Progenitor cell of endocrine pancreas (in vitro differentiated cells): ENCODE data around the gene REEP5. TPM values are rescaled to one million over a fixed set of nuclear protein-coding genes. Genes with fewer than 3 reads are reported as not detected.

Experiments
- DNase-seq: peaks from one replicate; pipeline ENCODE4 v3.0.0; 2021; ENCODE audit warnings: low spot score; ENCODE audit not compliant: unreplicated experiment
- H3K27ac Mint-ChIP-seq: 2 replicates; pipeline ENCODE4 v1.8.0; 2021; ENCODE audit warnings: mild to moderate bottlenecking, moderate library complexity, mixed read lengths
- H3K27me3 Mint-ChIP-seq: 2 replicates; pipeline ENCODE4 v1.8.0; 2021; ENCODE audit warnings: mixed read lengths
- H3K36me3 Mint-ChIP-seq: 2 replicates; pipeline ENCODE4 v1.8.0; 2022; ENCODE audit warnings: mixed read lengths; ENCODE audit not compliant: insufficient read depth
- H3K4me1 Mint-ChIP-seq: 2 replicates; pipeline ENCODE4 v1.8.0; 2021; ENCODE audit warnings: low read depth, mixed read lengths
- H3K4me3 Mint-ChIP-seq: 2 replicates; pipeline ENCODE4 v1.8.0; 2021; ENCODE audit warnings: low read depth, mild to moderate bottlenecking, moderate library complexity, mixed read lengths
- H3K9me3 Mint-ChIP-seq: 2 replicates; pipeline ENCODE4 v1.8.0; 2021; ENCODE audit warnings: low read depth, mixed read lengths
- total RNA-seq: library from RNA; stranded (reverse); gene quantifications from 2 replicates; pipeline ENCODE4 v1.2.1, GENCODE V29; 2021
- TF ChIP-seq, protein P1 (sequence below): fragments of 200-600 bp; sonication (generic); IDR thresholded peaks from one replicate; pipeline ENCODE4 v1.5.0; 2021; ENCODE audit warnings: antibody characterized with exemption, mild to moderate bottlenecking; ENCODE audit not compliant: unreplicated experiment

Gene REEP5
- total RNA-seq, 1 donor from 2014 or later = 33.8 TPM

DNA sequence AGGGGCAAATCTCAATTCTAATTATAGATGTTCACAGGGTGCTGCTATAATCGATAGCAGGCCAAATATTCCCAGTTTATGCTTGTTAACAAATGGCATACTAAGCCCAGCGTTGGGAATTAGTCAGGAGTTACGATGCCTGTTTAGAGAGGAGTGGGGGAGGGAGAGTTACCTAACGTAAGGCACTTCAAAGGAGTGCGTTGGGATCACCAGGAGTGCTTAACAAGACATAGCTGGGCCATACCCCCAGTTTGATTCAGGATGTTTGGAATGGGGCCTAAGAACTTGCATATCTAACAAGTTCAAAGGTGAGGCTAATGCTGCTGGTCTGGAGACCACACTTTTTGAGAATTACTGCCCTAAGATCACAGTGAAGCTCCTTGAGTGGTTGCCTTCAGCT is 75.5 kb downstream of the REEP5 start:
- Mint-ChIP-seq H3K4me1 (peaks cover 15% of the 10 kb centered on the region), H3K9me3 (peaks cover 3% of the 10 kb centered on the region), H3K27me3 (no peaks in the 10 kb centered on the region), H3K27ac (no peak overlapping the region), H3K36me3 (peaks cover 16% of the 10 kb centered on the region), H3K4me3 (no peak overlapping the region)
- no peak for DNase-seq
- TF ChIP-seq, protein P1, sequence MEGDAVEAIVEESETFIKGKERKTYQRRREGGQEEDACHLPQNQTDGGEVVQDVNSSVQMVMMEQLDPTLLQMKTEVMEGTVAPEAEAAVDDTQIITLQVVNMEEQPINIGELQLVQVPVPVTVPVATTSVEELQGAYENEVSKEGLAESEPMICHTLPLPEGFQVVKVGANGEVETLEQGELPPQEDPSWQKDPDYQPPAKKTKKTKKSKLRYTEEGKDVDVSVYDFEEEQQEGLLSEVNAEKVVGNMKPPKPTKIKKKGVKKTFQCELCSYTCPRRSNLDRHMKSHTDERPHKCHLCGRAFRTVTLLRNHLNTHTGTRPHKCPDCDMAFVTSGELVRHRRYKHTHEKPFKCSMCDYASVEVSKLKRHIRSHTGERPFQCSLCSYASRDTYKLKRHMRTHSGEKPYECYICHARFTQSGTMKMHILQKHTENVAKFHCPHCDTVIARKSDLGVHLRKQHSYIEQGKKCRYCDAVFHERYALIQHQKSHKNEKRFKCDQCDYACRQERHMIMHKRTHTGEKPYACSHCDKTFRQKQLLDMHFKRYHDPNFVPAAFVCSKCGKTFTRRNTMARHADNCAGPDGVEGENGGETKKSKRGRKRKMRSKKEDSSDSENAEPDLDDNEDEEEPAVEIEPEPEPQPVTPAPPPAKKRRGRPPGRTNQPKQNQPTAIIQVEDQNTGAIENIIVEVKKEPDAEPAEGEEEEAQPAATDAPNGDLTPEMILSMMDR = no peak

DNA sequence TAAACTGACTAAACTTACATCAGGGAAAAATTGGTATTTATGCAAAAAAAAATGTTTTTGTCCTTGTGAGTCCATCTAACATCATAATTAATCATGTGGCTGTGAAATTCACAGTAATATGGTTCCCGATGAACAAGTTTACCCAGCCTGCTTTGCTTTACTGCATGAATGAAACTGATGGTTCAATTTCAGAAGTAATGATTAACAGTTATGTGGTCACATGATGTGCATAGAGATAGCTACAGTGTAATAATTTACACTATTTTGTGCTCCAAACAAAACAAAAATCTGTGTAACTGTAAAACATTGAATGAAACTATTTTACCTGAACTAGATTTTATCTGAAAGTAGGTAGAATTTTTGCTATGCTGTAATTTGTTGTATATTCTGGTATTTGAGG is 77.5 kb downstream of the REEP5 start:
- no peak overlapping the region for H3K27ac Mint-ChIP-seq
- no peaks in the 10 kb centered on the region for H3K27me3 Mint-ChIP-seq
- no peak for DNase-seq
- peaks cover 3% of the 10 kb centered on the region for H3K9me3 Mint-ChIP-seq
- H3K4me1 Mint-ChIP-seq = peaks cover 15% of the 10 kb centered on the region
- peaks cover 34% of the 10 kb centered on the region for H3K36me3 Mint-ChIP-seq
- TF ChIP-seq, protein P1 = no peak
- H3K4me3 Mint-ChIP-seq = no peak overlapping the region

- no peak overlapping the region for H3K4me3 Mint-ChIP-seq
- H3K36me3 Mint-ChIP-seq = peaks cover 35% of the 10 kb centered on the region
- DNase-seq = no peak
- TF ChIP-seq, protein P1 = no peak
- no peaks in the 10 kb centered on the region for H3K9me3 Mint-ChIP-seq
- H3K27me3 Mint-ChIP-seq = no peaks in the 10 kb centered on the region
- no peak overlapping the region for H3K27ac Mint-ChIP-seq
- no peaks in the 10 kb centered on the region for H3K4me1 Mint-ChIP-seq
Observed at GRCh38 chr5:112833971-112834370, 88.1 kb downstream of the REEP5 start.

DNA sequence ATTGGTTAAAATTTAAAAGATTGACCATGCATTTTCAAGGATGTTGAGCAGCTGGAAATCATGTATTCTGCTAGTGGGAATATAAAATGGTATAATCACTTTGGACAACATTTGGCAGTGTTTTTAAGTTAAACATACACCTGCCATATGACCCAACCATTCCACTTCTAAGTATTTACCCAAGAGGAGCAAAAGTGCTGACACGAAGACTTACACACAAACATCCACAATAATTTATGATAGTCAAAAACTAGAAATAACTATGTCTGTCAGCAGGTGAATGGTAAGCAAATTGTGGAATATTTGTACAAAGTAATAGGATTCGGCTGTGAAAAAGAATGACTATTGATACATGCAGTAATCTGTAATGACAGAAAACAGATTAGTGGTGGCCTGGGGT is 91.6 kb downstream of the REEP5 start:
- no peaks in the 10 kb centered on the region for H3K27me3 Mint-ChIP-seq
- H3K4me1 Mint-ChIP-seq = peaks cover 6% of the 10 kb centered on the region
- H3K9me3 Mint-ChIP-seq = no peaks in the 10 kb centered on the region
- no peak for DNase-seq
- H3K36me3 Mint-ChIP-seq = peaks cover 36% of the 10 kb centered on the region
- no peak overlapping the region for H3K27ac Mint-ChIP-seq
- H3K4me3 Mint-ChIP-seq = no peak overlapping the region
- TF ChIP-seq, protein P1 = no peak

Other genes starting within 250 kb of the REEP5 start
- 46.6 and 48.5 TPM in 2 replicates for gene APC, start 184.3 kb downstream of the REEP5 start, total RNA-seq
- 61.6 and 62.0 TPM in 2 replicates for gene SRP19, start 60.9 kb downstream of the REEP5 start, total RNA-seq
- 84.0 and 93.0 TPM in 2 replicates for gene DCP2, start 54.6 kb upstream of the REEP5 start, total RNA-seq